GM12891 (cell line): ENCODE results near the gene ZNF672.
"Not testable (repeated sequence)": the region's sequence is repeated elsewhere in the genome, so short reads cannot be mapped to it uniquely, and the experiment has no call there.

Source experiments
- DNase-seq: peaks from one replicate; pipeline ENCODE4 v3.0.0; 2011; ENCODE audit warnings: low spot score; ENCODE audit not compliant: insufficient read length
- FAIRE-seq: peaks from 2 replicates; lab custom pipeline; 2011; peaks lifted over from hg19 to GRCh38; lab: Jason Lieb, UNC
- PAX5 ChIP-seq: IDR thresholded peaks from 2 replicates; pipeline ENCODE4 v1.6.1; 2011; ENCODE audit warnings: low read length, moderate library complexity, mild to moderate bottlenecking; ENCODE audit not compliant: insufficient read depth, severe bottlenecking
- POLR2A ChIP-seq: IDR thresholded peaks from 2 replicates; pipeline ENCODE4 v1.6.1; 2011; ENCODE audit warnings: low read depth, low read length, control low read depth
- POLR2AphosphoS5 ChIP-seq: IDR thresholded peaks from 2 replicates; pipeline ENCODE4 v1.6.1; 2011; ENCODE audit warnings: low read depth, low read length, control low read depth
- POU2F2 ChIP-seq: IDR thresholded peaks from 2 replicates; pipeline ENCODE4 v1.6.1; 2011; ENCODE audit warnings: low read depth, mild to moderate bottlenecking, control low read depth, low read length, moderate library complexity
- SPI1 ChIP-seq: IDR thresholded peaks from 2 replicates; pipeline ENCODE4 v1.6.1; 2011; ENCODE audit warnings: low read depth, low read length, control low read depth
- TAF1 ChIP-seq: IDR thresholded peaks from 2 replicates; pipeline ENCODE4 v1.6.1; 2011; ENCODE audit warnings: low read depth, low read length, control low read depth

ZNF672 gene

GRCh38 chr1:248881261-248881660, 43.2 kb downstream of the ZNF672 start:
- no peak for TF ChIP-seq POLR2AphosphoS5
- no peak for TF ChIP-seq PAX5
- TF ChIP-seq TAF1, result no peak
- TF ChIP-seq POLR2A, result no peak
- TF ChIP-seq POU2F2, result no peak
- no peak for TF ChIP-seq SPI1
- FAIRE-seq, result no peak
- no peak for DNase-seq

DNA sequence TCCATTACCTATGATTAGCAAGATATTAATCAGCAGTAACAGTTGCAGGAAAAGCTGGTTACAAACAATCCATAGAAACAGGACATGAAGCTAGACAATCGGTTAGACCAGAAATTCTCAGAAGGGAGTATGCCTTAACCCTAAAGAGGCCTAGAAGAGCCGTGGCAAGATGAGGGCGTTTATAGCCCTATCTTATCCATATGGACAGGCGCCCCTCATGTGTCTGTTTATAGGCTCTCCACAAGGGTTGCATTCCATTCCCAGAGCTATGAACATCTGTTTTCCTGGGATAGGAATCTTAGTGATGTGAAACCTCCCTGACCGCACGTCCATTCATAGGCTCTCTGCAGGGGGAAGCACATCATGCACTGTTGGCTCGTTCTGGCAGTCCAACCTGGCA, 44.4 kb downstream of the ZNF672 start:
- FAIRE-seq, DNase-seq: not testable (repeated sequence)

- FAIRE-seq (no peak), DNase-seq (no peak)
- TF ChIP-seq SPI1, result no peak
- no peak for TF ChIP-seq POLR2A
- no peak for TF ChIP-seq TAF1
- TF ChIP-seq POU2F2, result no peak
- TF ChIP-seq POLR2AphosphoS5, result no peak
- TF ChIP-seq PAX5, result no peak
Observed at GRCh38 chr1:248884632-248885295, 46.7 kb downstream of the ZNF672 start.

DNA sequence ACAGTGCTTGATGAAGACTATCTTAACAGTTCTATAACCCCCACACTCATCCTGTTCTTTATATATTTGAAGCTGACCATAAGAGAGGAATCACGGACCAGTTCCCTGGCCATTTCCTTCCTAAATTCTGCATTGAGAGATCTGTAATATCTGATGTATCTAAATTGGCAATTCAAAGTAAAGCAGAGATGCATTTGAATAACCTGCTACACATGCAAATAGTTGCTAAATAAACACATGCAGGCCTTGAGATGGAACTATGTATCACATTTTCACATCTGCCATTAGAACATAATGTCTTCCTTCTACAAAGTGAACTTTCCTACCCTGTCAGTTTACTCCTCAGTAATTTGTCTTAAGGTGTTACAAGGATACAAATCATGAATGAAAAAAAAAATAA, 47.6 kb downstream of the ZNF672 start:
- no peak for TF ChIP-seq POLR2AphosphoS5
- no peak for TF ChIP-seq POLR2A
- TF ChIP-seq POU2F2, result no peak
- no peak for TF ChIP-seq PAX5
- no peak for TF ChIP-seq SPI1
- TF ChIP-seq TAF1, result no peak
- DNase-seq, result no peak
- FAIRE-seq, result peak; percentile 75

GRCh38 chr1:248886237-248886895, 48.3 kb downstream of the ZNF672 start:
- TF ChIP-seq SPI1 (no peak), POU2F2 (no peak), PAX5 (no peak), POLR2AphosphoS5 (no peak), POLR2A (no peak), TAF1 (no peak)
- DNase-seq (no peak), FAIRE-seq (no peak)

DNA sequence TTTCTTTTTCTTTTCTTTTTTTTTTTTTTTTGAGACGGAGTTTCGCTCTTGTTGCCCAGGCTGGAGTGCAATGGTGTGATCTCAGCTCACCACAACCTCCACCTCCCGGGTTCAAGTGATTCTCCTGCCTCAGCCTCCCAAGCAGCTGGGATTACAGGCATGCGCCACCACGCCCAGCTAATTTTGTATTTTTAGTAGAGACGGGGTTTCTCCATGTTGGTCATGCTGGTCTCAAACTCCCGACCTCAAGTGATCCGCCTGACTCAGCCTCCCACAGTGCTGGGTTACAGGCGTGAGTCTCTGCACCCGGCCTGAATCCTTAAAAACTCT, 51.9 kb downstream of the ZNF672 start:
- not testable (repeated sequence) for FAIRE-seq, DNase-seq

GRCh38 chr1:248890549-248891498, 52.8 kb downstream of the ZNF672 start:
- no peak for DNase-seq
- TF ChIP-seq POU2F2, result no peak
- no peak for TF ChIP-seq POLR2AphosphoS5
- TF ChIP-seq SPI1, result no peak
- no peak for TF ChIP-seq PAX5
- no peak for TF ChIP-seq POLR2A
- no peak for TF ChIP-seq TAF1
- peak; percentile 60 for FAIRE-seq

DNA sequence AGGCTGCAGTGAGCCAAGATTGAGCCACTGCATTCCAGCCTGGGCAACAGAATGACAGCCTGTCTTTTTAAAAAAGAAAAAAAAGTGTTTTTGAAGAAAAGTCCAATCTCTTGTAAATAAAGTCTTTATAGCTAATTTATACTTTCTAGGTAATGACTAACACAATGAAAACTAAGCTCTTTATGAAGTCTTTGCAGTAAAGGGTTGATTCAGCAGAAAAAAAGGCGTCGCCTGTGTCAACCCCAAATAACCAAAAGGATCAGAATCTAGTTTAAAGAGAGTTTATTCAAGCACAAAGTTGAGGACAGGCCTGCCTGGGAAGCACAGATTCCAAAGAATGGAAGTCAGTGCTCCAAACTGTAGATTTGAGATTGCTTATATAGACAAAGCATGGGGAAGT, 53.7 kb downstream of the ZNF672 start:
- FAIRE-seq, result no peak
- no peak for DNase-seq
- TF ChIP-seq TAF1 (no peak), POLR2AphosphoS5 (no peak), PAX5 (no peak), SPI1 (no peak), POLR2A (no peak), POU2F2 (no peak)

DNA sequence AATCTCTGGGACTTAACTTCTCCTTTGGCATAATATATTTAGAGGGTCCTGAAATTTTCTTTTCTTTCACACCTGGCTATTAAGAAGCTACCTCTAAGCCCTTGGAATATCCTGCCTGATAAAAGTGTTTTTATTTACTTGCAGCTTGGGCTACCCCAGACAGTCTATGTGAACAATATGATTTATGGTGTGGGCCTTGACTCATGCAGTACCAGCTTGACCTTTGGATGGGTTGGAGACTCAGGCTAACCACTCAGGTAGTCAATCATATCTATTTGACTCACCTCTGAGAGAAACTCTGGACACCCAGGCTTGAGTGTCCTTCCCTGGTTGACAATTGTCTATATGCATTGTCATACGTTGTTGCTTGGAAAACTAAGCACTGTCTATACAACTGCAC, 54.6 kb downstream of the ZNF672 start:
- no peak for DNase-seq
- no peak for TF ChIP-seq TAF1
- no peak for TF ChIP-seq POU2F2
- no peak for TF ChIP-seq SPI1
- no peak for TF ChIP-seq POLR2AphosphoS5
- TF ChIP-seq PAX5, result no peak
- FAIRE-seq, result no peak

- no peak for FAIRE-seq
- TF ChIP-seq PAX5 (no peak), POU2F2 (no peak), POLR2A (no peak), SPI1 (no peak)
Observed at GRCh38 chr1:248894837-248895236, 56.8 kb downstream of the ZNF672 start.

More at GRCh38 chr1:248894837-248895236, 56.8 kb downstream of the ZNF672 start:
- DNase-seq, result no peak
